OCI-LY3 (cell line): ENCODE measurements around the gene MBIP.

Source experiments
- CTCF ChIP-seq: fragments of 200-600, 300-600 bp; sonication (generic); IDR thresholded peaks from 2 replicates; pipeline ENCODE4 v1.5.1; 2014; ENCODE audit warnings: antibody characterized with exemption, low read length, low read depth
- EZH2phosphoT487 ChIP-seq: fragments of 200-600 bp; shearing (Covaris generic); IDR thresholded peaks from 2 replicates; pipeline ENCODE4 v1.6.1; 2018; ENCODE audit warnings: antibody characterized with exemption, mixed run types, low read depth

DNA sequence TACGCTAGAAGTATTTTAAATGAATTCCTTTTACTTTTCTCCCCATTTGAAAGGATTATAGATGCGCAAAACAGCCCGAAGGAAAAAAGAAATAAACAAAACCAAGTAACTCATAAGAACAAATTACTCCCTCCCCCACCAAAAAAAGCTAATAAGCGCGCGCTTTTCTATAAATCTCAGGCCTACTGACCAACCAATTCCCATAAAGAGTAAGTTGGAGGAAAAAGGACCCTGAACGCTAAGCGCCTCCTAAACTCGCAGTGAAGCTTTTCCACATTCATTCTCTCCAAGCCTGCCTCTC, 588 bp downstream of the MBIP start:
- TF ChIP-seq CTCF (no peak), EZH2phosphoT487 (no peak)
